COR-L47 (cell line): ENCODE data around the gene MYOD1.

Experiments used
- DNase-seq: peaks from one replicate; lab custom pipeline; 2025; lab: John Stamatoyannopoulos, UW

MYOD1 gene

GRCh38 chr11:17719028-17719937 lies at the start of gene MYOD1:
TSS of gene MYOD1 (plus strand) at chr11:17719571. CDS start at chr11:17719783, 212 bp downstream.
- peak; percentile 24 for DNase-seq

- DNase-seq, result no peak
These were observed 46.9 kb upstream of the MYOD1 start for GRCh38 chr11:17672469-17672868.

GRCh38 chr11:17673951-17674350 lies 45.4 kb upstream of the MYOD1 start:
- no peak for DNase-seq

GRCh38 chr11:17682848-17683247 lies 36.5 kb upstream of the MYOD1 start:
- DNase-seq, result no peak

GRCh38 chr11:17683377-17684161 lies 35.8 kb upstream of the MYOD1 start:
- DNase-seq, result no peak

- no peak for DNase-seq
These were observed 34.8 kb upstream of the MYOD1 start for GRCh38 chr11:17684550-17684949.

- DNase-seq, result peak; percentile 87
These were observed 33.0 kb upstream of the MYOD1 start for GRCh38 chr11:17686231-17686980.

- DNase-seq, result no peak
These were observed 31.3 kb upstream of the MYOD1 start for GRCh38 chr11:17687946-17688670.

- no peak for DNase-seq
These were observed 27.8 kb upstream of the MYOD1 start for GRCh38 chr11:17691550-17691949.

GRCh38 chr11:17691976-17692375 lies 27.4 kb upstream of the MYOD1 start:
- no peak for DNase-seq

- no peak for DNase-seq
These were observed 26.4 kb upstream of the MYOD1 start for GRCh38 chr11:17692931-17693330.

- no peak for DNase-seq
These were observed 25.8 kb upstream of the MYOD1 start for GRCh38 chr11:17693531-17693930.

- no peak for DNase-seq
These were observed 24.8 kb upstream of the MYOD1 start for GRCh38 chr11:17694494-17695110.

GRCh38 chr11:17695454-17696441 lies 23.6 kb upstream of the MYOD1 start:
- no peak for DNase-seq

- DNase-seq, result no peak
These were observed 22.6 kb upstream of the MYOD1 start for GRCh38 chr11:17696741-17697140.

- DNase-seq, result no peak
These were observed 22.0 kb upstream of the MYOD1 start for GRCh38 chr11:17697175-17697949.

GRCh38 chr11:17699147-17700114 lies 19.9 kb upstream of the MYOD1 start:
- DNase-seq, result no peak

- DNase-seq, result no peak
These were observed 18.4 kb upstream of the MYOD1 start for GRCh38 chr11:17700991-17701390.
